Measurements from ENCODE around the gene EXOC6B.
"Not testable (repeated sequence)": the region's sequence is repeated elsewhere in the genome, so short reads cannot be mapped to it uniquely, and the experiment has no call there.

Gene EXOC6B

DNA sequence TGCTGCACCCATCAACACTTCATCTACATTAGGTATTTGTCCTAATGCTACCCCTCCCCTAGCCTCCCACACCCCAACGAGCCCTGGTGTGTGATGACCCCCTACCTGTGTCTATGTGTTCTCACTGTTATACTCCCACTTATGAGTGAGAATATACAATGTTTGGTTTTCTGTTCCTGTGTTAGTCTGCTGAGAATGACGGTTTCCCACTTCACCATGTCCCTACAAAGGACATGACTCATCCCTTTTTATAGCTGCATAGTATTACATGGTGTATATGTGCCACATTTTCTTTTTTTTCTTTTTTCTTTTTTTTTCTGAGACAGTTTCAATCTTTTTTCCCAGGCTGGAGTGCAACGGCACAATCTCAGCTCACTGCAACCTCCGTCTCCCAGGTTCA lies 394.1 kb downstream of the EXOC6B start:
- TF ChIP-seq ZC3H10 (CRISPR knock-in tag; IDR thresholded peaks at IDR 0.05), result no peak
- ATAC-seq, result no peak

DNA sequence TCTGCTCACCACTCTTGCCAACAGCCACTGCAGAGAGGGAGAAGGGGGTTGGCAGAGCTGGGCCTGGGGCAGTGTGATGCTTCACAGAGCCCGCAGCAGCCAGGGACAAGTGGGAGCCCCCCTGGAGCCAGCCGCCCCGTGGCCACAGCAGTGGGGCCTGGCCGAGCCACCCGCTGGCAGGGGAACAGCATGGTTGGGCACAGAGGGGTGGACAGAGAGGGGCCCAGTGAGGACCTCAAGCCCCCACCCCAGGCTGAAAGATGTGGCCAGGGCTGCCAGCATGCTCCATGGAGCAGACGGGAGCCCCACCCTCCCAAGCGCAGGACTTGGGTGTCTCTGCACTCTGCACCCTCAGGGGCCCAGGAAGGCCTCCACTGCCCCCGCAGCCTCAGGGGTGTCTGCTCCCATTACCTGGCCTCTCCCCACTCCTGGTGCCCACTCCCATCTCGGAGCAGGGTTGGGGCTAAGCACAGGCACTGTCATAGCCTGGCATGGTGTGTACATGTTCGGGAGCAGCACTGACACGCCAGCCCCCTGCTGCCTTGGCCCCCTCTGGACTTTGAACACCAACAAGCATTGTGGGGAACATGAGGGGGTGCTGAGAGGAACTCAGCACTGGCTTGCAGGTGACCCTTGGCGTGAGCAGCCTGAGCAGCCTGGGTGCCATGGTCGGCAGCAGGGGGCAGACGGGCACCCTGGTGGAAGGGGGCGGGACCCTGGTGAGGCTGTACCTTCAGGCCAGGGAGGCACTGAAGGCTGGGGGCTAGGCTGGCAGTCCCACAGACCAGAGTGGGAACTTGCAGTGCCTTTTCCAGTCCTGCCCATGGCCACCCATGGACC lies 398.6 kb downstream of the EXOC6B start:
- no peak; the same call in 2 of the 3 replicates for ATAC-seq
- TF ChIP-seq ZNF70 (CRISPR knock-in tag; IDR thresholded peaks at IDR 0.05) (no peak), ZC3H10 (CRISPR knock-in tag; IDR thresholded peaks at IDR 0.05) (no peak), TOX (CRISPR knock-in tag; IDR thresholded peaks at IDR 0.05; ENCODE audit: borderline replicate concordance) (no peak), ZFP3 (CRISPR knock-in tag; IDR thresholded peaks at IDR 0.05) (no peak), BACH2 (CRISPR knock-in tag; IDR thresholded peaks at IDR 0.05; ENCODE audit: borderline replicate concordance) (no peak), ZFP30 (CRISPR knock-in tag; IDR thresholded peaks at IDR 0.05) (no peak)
- TF ChIP-seq, protein P1, sequence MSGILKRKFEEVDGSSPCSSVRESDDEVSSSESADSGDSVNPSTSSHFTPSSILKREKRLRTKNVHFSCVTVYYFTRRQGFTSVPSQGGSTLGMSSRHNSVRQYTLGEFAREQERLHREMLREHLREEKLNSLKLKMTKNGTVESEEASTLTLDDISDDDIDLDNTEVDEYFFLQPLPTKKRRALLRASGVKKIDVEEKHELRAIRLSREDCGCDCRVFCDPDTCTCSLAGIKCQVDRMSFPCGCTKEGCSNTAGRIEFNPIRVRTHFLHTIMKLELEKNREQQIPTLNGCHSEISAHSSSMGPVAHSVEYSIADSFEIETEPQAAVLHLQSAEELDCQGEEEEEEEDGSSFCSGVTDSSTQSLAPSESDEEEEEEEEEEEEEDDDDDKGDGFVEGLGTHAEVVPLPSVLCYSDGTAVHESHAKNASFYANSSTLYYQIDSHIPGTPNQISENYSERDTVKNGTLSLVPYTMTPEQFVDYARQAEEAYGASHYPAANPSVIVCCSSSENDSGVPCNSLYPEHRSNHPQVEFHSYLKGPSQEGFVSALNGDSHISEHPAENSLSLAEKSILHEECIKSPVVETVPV (CRISPR knock-in tag; IDR thresholded peaks at IDR 0.05), result no peak
- TF ChIP-seq, protein P2, sequence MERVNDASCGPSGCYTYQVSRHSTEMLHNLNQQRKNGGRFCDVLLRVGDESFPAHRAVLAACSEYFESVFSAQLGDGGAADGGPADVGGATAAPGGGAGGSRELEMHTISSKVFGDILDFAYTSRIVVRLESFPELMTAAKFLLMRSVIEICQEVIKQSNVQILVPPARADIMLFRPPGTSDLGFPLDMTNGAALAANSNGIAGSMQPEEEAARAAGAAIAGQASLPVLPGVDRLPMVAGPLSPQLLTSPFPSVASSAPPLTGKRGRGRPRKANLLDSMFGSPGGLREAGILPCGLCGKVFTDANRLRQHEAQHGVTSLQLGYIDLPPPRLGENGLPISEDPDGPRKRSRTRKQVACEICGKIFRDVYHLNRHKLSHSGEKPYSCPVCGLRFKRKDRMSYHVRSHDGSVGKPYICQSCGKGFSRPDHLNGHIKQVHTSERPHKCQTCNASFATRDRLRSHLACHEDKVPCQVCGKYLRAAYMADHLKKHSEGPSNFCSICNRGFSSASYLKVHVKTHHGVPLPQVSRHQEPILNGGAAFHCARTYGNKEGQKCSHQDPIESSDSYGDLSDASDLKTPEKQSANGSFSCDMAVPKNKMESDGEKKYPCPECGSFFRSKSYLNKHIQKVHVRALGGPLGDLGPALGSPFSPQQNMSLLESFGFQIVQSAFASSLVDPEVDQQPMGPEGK (CRISPR knock-in tag; IDR thresholded peaks at IDR 0.05; ENCODE audit: borderline replicate concordance), result no peak

DNA sequence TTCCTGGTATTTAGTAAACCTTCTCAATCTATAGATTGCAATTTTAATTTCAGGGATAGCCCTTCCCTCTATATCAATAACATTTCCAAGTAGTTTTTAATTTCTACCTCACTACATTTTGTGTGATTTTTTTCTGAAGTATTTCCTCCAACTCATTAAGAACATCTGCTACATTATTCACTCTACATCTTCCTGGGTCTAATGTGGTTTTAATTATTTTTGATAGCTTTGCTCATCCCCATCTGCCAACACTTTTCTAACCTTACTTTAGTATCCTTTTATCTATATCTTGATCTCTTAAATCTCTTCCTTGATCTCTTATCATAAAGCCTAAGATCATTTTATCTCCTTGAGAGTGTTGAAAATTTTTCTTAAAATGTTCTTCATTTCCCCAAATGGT lies 399.8 kb downstream of the EXOC6B start:
- peak; percentile 67; the same call in 1 of the 2 replicates for TF ChIP-seq TCF4 (CRISPR knock-in tag; IDR thresholded peaks at IDR 0.05; ENCODE audit: borderline replicate concordance)
- no peak for TF ChIP-seq ZNF70 (CRISPR knock-in tag; IDR thresholded peaks at IDR 0.05)
- ATAC-seq, result no peak

DNA sequence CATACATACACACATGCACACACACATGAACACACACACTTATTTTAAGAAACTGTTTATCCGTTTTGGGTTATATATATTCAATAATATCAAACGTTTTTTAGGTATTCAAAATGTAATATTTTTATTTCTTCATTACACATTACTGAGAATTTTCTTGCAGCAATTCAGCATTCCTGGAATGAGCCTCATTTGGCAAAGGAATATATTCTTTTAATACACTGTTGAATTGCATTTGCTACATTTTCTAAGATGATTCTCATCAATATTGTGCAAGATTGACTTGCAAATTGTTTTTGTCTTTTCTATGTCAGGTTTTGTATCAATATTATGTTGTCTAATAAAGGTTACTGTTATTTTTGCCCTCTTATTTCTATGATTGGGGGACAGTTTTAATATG lies 402.1 kb downstream of the EXOC6B start:
- TF ChIP-seq TOX (CRISPR knock-in tag; IDR thresholded peaks at IDR 0.05; ENCODE audit: borderline replicate concordance) (no peak), ARNTL (CRISPR knock-in tag; IDR thresholded peaks at IDR 0.05; ENCODE audit: borderline replicate concordance, low read depth) (no peak), ZNF565 (CRISPR knock-in tag; conservative IDR thresholded peaks at IDR 0.05; ENCODE audit: low read depth) (no peak), ZFP3 (CRISPR knock-in tag; IDR thresholded peaks at IDR 0.05) (no peak)
- TF ChIP-seq, protein P3, sequence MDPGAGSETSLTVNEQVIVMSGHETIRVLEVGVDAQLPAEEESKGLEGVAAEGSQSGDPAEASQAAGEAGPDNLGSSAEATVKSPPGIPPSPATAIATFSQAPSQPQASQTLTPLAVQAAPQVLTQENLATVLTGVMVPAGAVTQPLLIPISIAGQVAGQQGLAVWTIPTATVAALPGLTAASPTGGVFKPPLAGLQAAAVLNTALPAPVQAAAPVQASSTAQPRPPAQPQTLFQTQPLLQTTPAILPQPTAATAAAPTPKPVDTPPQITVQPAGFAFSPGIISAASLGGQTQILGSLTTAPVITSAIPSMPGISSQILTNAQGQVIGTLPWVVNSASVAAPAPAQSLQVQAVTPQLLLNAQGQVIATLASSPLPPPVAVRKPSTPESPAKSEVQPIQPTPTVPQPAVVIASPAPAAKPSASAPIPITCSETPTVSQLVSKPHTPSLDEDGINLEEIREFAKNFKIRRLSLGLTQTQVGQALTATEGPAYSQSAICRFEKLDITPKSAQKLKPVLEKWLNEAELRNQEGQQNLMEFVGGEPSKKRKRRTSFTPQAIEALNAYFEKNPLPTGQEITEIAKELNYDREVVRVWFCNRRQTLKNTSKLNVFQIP (CRISPR knock-in tag; IDR thresholded peaks at IDR 0.05; ENCODE audit: borderline replicate concordance, low read depth), result no peak
- no peak for ATAC-seq

DNA sequence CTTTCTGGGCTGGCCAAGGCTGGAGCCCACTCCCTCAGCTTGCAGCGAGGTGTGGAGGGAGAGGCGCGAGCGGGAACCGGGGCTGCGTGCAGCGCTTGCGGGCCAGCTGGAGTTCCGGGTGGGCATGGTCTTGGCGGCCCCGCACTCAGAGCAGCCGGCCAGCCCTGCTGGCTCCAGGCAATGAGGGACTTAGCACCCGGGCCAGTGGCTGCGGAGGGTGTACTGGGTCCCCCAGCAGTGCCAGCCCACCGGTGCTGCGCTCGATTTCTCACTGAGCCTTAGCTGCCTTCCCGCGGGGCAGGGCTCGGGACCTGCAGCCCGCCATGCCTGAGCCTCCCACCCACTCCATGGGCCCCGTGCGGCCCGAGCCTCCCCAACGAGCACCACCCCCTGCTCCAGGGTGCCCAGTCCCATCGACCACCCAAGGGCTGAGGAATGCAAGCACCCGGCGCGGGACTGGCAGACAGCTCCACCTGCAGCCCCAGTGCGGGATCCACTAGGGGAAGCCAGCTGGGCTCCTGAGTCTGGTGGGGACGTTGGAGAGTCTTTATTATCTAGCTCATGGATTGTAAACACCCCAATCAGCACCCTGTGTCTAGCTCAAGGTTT lies 404.0 kb downstream of the EXOC6B start:
- ATAC-seq, result not testable (repeated sequence)

DNA sequence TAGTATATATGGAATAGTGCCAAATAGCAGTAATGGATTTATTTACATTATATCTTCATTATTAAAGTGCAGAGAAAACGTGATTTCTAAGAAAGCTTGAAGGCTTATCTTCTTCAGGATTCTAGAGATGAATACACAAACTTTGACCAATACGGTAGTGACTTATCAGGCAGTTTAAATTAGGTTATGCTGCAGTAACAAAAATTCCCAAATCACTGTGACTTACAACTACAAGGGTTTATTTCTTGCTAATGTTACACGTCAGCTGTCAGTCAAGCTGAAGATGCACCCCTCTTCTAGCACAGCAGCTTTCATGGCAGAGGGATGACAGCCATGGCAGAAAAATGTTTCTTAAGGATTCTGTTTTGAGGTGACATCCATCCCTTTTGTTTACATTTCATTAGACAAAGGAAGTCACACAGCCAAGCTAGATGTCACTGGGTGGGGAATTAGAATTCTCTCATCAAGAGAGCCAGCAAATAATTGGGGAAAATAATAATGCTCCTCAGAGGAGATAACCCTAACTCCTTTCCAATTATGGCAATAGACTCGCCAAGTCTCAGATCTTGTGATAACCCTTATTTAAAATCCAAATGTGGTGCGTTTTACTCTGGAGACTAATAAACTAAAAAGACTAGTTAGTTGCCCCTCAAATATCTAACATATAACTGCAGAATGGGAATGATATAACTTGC lies 409.9 kb downstream of the EXOC6B start:
- ATAC-seq, result no peak
- no peak for TF ChIP-seq CSDC2 (CRISPR knock-in tag; IDR thresholded peaks at IDR 0.05)
- no peak for TF ChIP-seq ZNF8 (CRISPR knock-in tag; IDR thresholded peaks at IDR 0.05)
- TF ChIP-seq ZNF70 (CRISPR knock-in tag; IDR thresholded peaks at IDR 0.05), result no peak
- TF ChIP-seq SNAI2 (CRISPR knock-in tag; IDR thresholded peaks at IDR 0.05), result no peak

DNA sequence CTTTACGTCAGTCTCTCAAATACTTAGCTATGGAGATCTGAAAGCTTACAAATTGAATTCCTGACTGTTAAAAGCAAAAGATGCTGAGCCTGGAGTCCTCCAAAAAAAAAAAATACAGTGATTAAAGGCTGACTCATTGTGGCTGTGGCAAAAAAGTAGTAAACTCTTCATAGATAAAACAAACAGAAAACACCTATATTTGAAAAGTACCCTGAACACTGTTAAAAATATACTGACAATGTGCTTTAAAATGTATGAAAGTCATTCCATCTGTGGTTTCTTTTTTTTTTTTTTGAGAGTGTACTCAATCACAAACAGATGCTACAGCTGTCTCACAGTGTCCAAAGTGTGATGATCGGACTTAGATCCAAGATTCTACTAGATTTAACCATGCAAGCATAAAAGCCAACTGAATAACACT lies 410.6 kb downstream of the EXOC6B start:
- TF ChIP-seq TCF4 (CRISPR knock-in tag; IDR thresholded peaks at IDR 0.05; ENCODE audit: borderline replicate concordance) (peak; percentile 40; the same call in 1 of the 2 replicates), ISL1 (CRISPR knock-in tag; IDR thresholded peaks at IDR 0.05) (0 out of 2 replicates have a peak, but pooled peaks have one; percentile 18), OSR1 (CRISPR knock-in tag; IDR thresholded peaks at IDR 0.05) (no peak), ZNF8 (CRISPR knock-in tag; IDR thresholded peaks at IDR 0.05) (no peak)
- TF ChIP-seq, protein P2 (CRISPR knock-in tag; IDR thresholded peaks at IDR 0.05; ENCODE audit: borderline replicate concordance), result no peak
- no peak for ATAC-seq

Measured in SK-N-SH treated with all-trans-retinoic acid at 6 μM for 48 hours (cell line).